GM18507 (cell line): Measurements from ENCODE around the gene GMPPA.

Experiments used
- DNase-seq: peaks from one replicate; pipeline ENCODE4 v3.0.0; 2011; ENCODE audit warnings: low read depth; ENCODE audit not compliant: insufficient read length; ENCODE audit errors: extremely low spot score
- FAIRE-seq: peaks from 2 replicates; lab custom pipeline; 2011; peaks lifted over from hg19 to GRCh38; lab: Jason Lieb, UNC

The GMPPA gene

GRCh38 chr2:219532378-219532649 lies 33.6 kb downstream of the GMPPA start:
- DNase-seq (no peak), FAIRE-seq (no peak)

GRCh38 chr2:219533930-219534661 lies 35.4 kb downstream of the GMPPA start:
- DNase-seq (no peak), FAIRE-seq (no peak)

- FAIRE-seq (no peak), DNase-seq (no peak)
Measured at GRCh38 chr2:219536425-219536824, 37.7 kb downstream of the GMPPA start.

GRCh38 chr2:219536967-219537366 lies 38.3 kb downstream of the GMPPA start:
- no peak for FAIRE-seq

GRCh38 chr2:219537657-219538488 lies 39.2 kb downstream of the GMPPA start:
- FAIRE-seq (no peak), DNase-seq (no peak)

More at GRCh38 chr2:219536967-219537366, 38.3 kb downstream of the GMPPA start:
- DNase-seq = no peak

GRCh38 chr2:219538504-219538951 lies 39.8 kb downstream of the GMPPA start:
- FAIRE-seq (no peak), DNase-seq (no peak)

GRCh38 chr2:219538956-219539788 lies 40.5 kb downstream of the GMPPA start:
- DNase-seq = no peak
- no peak for FAIRE-seq

GRCh38 chr2:219539926-219540678 lies 41.4 kb downstream of the GMPPA start:
- FAIRE-seq (no peak), DNase-seq (no peak)

GRCh38 chr2:219540784-219541504 lies 42.3 kb downstream of the GMPPA start:
- no peak for FAIRE-seq

GRCh38 chr2:219541611-219542180 lies 43.0 kb downstream of the GMPPA start:
- peak; percentile 69 for DNase-seq
- peak; percentile 86 for FAIRE-seq

More at GRCh38 chr2:219540784-219541504, 42.3 kb downstream of the GMPPA start:
- no peak for DNase-seq

- DNase-seq (no peak), FAIRE-seq (no peak)
Measured at GRCh38 chr2:219542931-219543595, 44.4 kb downstream of the GMPPA start.

- FAIRE-seq (peak; percentile 96), DNase-seq (peak; percentile 98)
Measured at GRCh38 chr2:219543596-219544358, 45.1 kb downstream of the GMPPA start, which contains the start of the genes CHPF and TMEM198. Gene CHPF, minus strand, starts transcription at chr2:219543809. Its CDS starts 271 bp downstream, at chr2:219543538. Gene TMEM198, plus strand, starts transcription at chr2:219544028. Its CDS starts 700 bp downstream, at chr2:219544728.

GRCh38 chr2:219544567-219544966 lies 45.9 kb downstream of the GMPPA start:
- DNase-seq (no peak), FAIRE-seq (no peak)

GRCh38 chr2:219545295-219545942 lies 46.7 kb downstream of the GMPPA start:
- DNase-seq (no peak), FAIRE-seq (no peak)

GRCh38 chr2:219545943-219546352 lies 47.3 kb downstream of the GMPPA start:
- no peak for DNase-seq
- no peak for FAIRE-seq

- DNase-seq = no peak
- FAIRE-seq = no peak
Measured at GRCh38 chr2:219547621-219548020, 48.9 kb downstream of the GMPPA start.
